Measurements from ENCODE around the gene STPG1. TPM values are rescaled to one million over a fixed set of nuclear protein-coding genes. Genes with fewer than 3 reads are reported as not detected.

STPG1 gene
- total and polyA plus RNA-seq, 9 of the 15 experiments (the other 6 are each of a cell fraction or from before 2014, with no cell fraction given): 5.0 to 11.9 (median 8.3) TPM

- WGBS (ENCODE audit: insufficient coverage, low coverage, missing lambda C conversion rate): 89% methylated on average over 4 of the region's 4 CpGs
- FAIRE-seq: no peak
- Histone ChIP-seq H3K36me3 (ENCODE audit: control insufficient read depth, insufficient read depth, low read length) (peaks cover 35% of the 10 kb centered on the region; the same call in 2 of the 3 replicates), H4K20me1 (replicated peaks; ENCODE audit: control insufficient read depth, insufficient read depth, low read length) (peaks cover 4% of the 10 kb centered on the region; the same call in 1 of the 2 replicates), H3K9ac (ENCODE audit: insufficient read depth in 1 of 2, low read depth in 2 of 2, low read length in 2 of 2) (no peak overlapping the region), H3K79me2 (ENCODE audit: control insufficient read depth, insufficient read depth, low read length) (peaks cover 31% of the 10 kb centered on the region), H3K4me3 (no peak overlapping the region), H3K4me2 (ENCODE audit: insufficient read depth, low read length) (no peak overlapping the region), H2AFZ (ENCODE audit: low read depth, low read length) (no peak overlapping the region), H3K27ac (ENCODE audit: extremely low read depth, low read depth, low read length) (no peak overlapping the region), H3K4me1 (replicated peaks in 1 of 2; ENCODE audit: control insufficient read depth in 2 of 2, insufficient read depth in 2 of 2, low read length in 2 of 2) (peaks cover 34% of the 10 kb centered on the region in 2 experiments), H3K9me3 (replicated peaks; ENCODE audit: control insufficient read depth, insufficient read depth, low read depth, low read length) (no peaks in the 10 kb centered on the region), H3K9me1 (ENCODE audit: control insufficient read depth, insufficient read depth, low read length) (no peaks in the 10 kb centered on the region), H3K27me3 (ENCODE audit: control insufficient read depth in 2 of 2, insufficient read depth in 2 of 2, low read length in 2 of 2) (no peaks in the 10 kb centered on the region)
- in situ Hi-C loops (cut with MboI) (no loop called here), intact Hi-C loops (cut with micrococcal nuclease) (no loop called here)
- no peak for ATAC-seq
- no peak for DNase-seq (ENCODE audit: extremely low read depth in 1 of 4, low spot score in 3 of 4)
- no peak for TF ChIP-seq POLR2AphosphoS5 (IDR thresholded peaks at IDR 0.05; ENCODE audit: control insufficient read depth, insufficient read depth, low read depth, low read length)
- no peak for TF ChIP-seq GATAD2B (IDR thresholded peaks at IDR 0.05; ENCODE audit: borderline replicate concordance)
- TF ChIP-seq ZNF212 (CRISPR knock-in tag; IDR thresholded peaks at IDR 0.05): no peak
- TF ChIP-seq BRCA1 (IDR thresholded peaks at IDR 0.05): no peak
- TF ChIP-seq BRCA1 (CRISPR knock-in tag; IDR thresholded peaks at IDR 0.05): no peak
- peak; percentile 72 for TF ChIP-seq CEBPB (tag; IDR thresholded peaks at IDR 0.05)
- TF ChIP-seq POLR2B (IDR thresholded peaks at IDR 0.05; ENCODE audit: low read depth, partially characterized antibody): no peak
- TF ChIP-seq SREBF2 (CRISPR knock-in tag; IDR thresholded peaks at IDR 0.05): no peak
- TF ChIP-seq GABPA (tag; conservative IDR thresholded peaks at IDR 0.05; ENCODE audit: low read depth): no peak
- TF ChIP-seq FIP1L1 (IDR thresholded peaks at IDR 0.05; ENCODE audit: low read depth, low read length, poor library complexity, severe bottlenecking): no peak
- no peak for TF ChIP-seq CGGBP1 (CRISPR knock-in tag; IDR thresholded peaks at IDR 0.05)
- TF ChIP-seq USF2 (CRISPR knock-in tag; IDR thresholded peaks at IDR 0.05): no peak
- no peak for TF ChIP-seq CBFB (CRISPR knock-in tag; IDR thresholded peaks at IDR 0.05)
- TF ChIP-seq ZNF408 (CRISPR knock-in tag; IDR thresholded peaks at IDR 0.05; ENCODE audit: low read depth): no peak
- TF ChIP-seq FOXM1 (IDR thresholded peaks at IDR 0.05; ENCODE audit: low read depth): no peak
- TF ChIP-seq FOXM1 (CRISPR knock-in tag; IDR thresholded peaks at IDR 0.05; ENCODE audit: low read depth): no peak
- TF ChIP-seq CEBPG (CRISPR knock-in tag; IDR thresholded peaks at IDR 0.05): no peak
- peak; percentile 76 to 78 for TF ChIP-seq CEBPG (tag; conservative IDR thresholded peaks at IDR 0.05 in 1 of 2, IDR thresholded peaks at IDR 0.05 in 1 of 2)
- CTCF ChIA-PET (ENCODE audit: low intra/inter-chr PET ratio): no interaction called here
- BruUV-seq (replicated peaks): no TSS peak
- POLR2A ChIA-PET: no interaction called here
Measured at GRCh38 chr1:24420547-24420946, 7.0 kb upstream of the STPG1 start.
